ENCODE measurements around the gene IL2RA.
"Not testable (repeated sequence)": the region's sequence is repeated elsewhere in the genome, so short reads cannot be mapped to it uniquely, and the experiment has no call there.

Gene IL2RA

DNA sequence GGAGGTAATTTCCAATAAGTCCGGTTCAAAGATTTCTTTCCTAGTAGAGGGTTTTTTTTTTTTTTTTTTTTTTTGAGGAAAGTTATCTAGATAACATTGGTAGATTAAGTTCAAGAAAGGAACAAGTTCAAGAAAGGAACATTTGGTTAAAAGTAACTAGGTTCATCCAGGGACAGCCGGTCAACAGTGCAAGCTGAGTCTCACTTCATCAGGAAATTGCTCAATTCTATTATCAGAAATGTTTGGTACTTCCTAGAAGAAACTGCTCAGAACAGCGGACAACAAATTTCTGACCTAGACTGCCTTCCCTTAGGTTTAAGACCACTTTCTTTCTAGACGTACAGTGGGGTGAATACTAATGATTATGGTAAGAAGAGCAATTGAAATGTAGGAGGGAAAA lies 3.7 kb upstream of the IL2RA start:
- TF ChIP-seq, protein P1, sequence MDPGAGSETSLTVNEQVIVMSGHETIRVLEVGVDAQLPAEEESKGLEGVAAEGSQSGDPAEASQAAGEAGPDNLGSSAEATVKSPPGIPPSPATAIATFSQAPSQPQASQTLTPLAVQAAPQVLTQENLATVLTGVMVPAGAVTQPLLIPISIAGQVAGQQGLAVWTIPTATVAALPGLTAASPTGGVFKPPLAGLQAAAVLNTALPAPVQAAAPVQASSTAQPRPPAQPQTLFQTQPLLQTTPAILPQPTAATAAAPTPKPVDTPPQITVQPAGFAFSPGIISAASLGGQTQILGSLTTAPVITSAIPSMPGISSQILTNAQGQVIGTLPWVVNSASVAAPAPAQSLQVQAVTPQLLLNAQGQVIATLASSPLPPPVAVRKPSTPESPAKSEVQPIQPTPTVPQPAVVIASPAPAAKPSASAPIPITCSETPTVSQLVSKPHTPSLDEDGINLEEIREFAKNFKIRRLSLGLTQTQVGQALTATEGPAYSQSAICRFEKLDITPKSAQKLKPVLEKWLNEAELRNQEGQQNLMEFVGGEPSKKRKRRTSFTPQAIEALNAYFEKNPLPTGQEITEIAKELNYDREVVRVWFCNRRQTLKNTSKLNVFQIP (CRISPR knock-in tag; IDR thresholded peaks at IDR 0.05; ENCODE audit: borderline replicate concordance, low read depth): no peak
- TF ChIP-seq ZNF70 (CRISPR knock-in tag; IDR thresholded peaks at IDR 0.05) (no peak), ESRRG (CRISPR knock-in tag; IDR thresholded peaks at IDR 0.05) (no peak), ZC3H10 (CRISPR knock-in tag; IDR thresholded peaks at IDR 0.05) (no peak), PPARA (CRISPR knock-in tag; IDR thresholded peaks at IDR 0.05; ENCODE audit: borderline replicate concordance) (no peak), CSDC2 (CRISPR knock-in tag; IDR thresholded peaks at IDR 0.05) (no peak), TOX (CRISPR knock-in tag; IDR thresholded peaks at IDR 0.05; ENCODE audit: borderline replicate concordance) (no peak), OSR1 (CRISPR knock-in tag; IDR thresholded peaks at IDR 0.05) (no peak), SNAI2 (CRISPR knock-in tag; IDR thresholded peaks at IDR 0.05) (no peak), ZFP30 (CRISPR knock-in tag; IDR thresholded peaks at IDR 0.05) (no peak), RARB (CRISPR knock-in tag; IDR thresholded peaks at IDR 0.05) (no peak)
- TF ChIP-seq, protein P2, sequence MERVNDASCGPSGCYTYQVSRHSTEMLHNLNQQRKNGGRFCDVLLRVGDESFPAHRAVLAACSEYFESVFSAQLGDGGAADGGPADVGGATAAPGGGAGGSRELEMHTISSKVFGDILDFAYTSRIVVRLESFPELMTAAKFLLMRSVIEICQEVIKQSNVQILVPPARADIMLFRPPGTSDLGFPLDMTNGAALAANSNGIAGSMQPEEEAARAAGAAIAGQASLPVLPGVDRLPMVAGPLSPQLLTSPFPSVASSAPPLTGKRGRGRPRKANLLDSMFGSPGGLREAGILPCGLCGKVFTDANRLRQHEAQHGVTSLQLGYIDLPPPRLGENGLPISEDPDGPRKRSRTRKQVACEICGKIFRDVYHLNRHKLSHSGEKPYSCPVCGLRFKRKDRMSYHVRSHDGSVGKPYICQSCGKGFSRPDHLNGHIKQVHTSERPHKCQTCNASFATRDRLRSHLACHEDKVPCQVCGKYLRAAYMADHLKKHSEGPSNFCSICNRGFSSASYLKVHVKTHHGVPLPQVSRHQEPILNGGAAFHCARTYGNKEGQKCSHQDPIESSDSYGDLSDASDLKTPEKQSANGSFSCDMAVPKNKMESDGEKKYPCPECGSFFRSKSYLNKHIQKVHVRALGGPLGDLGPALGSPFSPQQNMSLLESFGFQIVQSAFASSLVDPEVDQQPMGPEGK (CRISPR knock-in tag; IDR thresholded peaks at IDR 0.05; ENCODE audit: borderline replicate concordance): no peak
- TF ChIP-seq, protein P3, sequence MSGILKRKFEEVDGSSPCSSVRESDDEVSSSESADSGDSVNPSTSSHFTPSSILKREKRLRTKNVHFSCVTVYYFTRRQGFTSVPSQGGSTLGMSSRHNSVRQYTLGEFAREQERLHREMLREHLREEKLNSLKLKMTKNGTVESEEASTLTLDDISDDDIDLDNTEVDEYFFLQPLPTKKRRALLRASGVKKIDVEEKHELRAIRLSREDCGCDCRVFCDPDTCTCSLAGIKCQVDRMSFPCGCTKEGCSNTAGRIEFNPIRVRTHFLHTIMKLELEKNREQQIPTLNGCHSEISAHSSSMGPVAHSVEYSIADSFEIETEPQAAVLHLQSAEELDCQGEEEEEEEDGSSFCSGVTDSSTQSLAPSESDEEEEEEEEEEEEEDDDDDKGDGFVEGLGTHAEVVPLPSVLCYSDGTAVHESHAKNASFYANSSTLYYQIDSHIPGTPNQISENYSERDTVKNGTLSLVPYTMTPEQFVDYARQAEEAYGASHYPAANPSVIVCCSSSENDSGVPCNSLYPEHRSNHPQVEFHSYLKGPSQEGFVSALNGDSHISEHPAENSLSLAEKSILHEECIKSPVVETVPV (CRISPR knock-in tag; IDR thresholded peaks at IDR 0.05): no peak
- TF ChIP-seq, protein P4, sequence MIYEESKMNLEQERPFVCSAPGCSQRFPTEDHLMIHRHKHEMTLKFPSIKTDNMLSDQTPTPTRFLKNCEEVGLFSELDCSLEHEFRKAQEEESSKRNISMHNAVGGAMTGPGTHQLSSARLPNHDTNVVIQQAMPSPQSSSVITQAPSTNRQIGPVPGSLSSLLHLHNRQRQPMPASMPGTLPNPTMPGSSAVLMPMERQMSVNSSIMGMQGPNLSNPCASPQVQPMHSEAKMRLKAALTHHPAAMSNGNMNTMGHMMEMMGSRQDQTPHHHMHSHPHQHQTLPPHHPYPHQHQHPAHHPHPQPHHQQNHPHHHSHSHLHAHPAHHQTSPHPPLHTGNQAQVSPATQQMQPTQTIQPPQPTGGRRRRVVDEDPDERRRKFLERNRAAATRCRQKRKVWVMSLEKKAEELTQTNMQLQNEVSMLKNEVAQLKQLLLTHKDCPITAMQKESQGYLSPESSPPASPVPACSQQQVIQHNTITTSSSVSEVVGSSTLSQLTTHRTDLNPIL (CRISPR knock-in tag; IDR thresholded peaks at IDR 0.05; ENCODE audit: low read depth): no peak
- ATAC-seq: no peak

DNA sequence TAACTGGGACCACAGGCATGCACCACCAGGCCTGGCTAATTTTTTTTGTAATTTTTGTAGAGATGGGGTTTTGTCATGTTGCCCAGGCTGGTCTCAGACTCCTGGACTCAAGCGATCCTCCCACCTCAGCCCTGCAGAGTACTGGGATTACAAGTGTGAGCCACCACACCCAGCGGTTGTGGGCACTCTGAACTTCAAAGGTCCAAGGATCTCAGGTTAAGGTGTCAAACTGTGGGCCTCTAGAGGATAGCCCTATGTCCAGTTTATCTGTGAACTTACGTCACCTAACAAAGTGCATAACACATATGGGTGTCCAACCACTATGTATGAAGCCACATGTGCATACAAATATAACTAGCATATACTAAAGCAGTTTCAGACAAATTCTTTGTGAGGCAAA lies 3.2 kb upstream of the IL2RA start:
- TF ChIP-seq OSR1 (CRISPR knock-in tag; IDR thresholded peaks at IDR 0.05): no peak
- ATAC-seq: no peak

DNA sequence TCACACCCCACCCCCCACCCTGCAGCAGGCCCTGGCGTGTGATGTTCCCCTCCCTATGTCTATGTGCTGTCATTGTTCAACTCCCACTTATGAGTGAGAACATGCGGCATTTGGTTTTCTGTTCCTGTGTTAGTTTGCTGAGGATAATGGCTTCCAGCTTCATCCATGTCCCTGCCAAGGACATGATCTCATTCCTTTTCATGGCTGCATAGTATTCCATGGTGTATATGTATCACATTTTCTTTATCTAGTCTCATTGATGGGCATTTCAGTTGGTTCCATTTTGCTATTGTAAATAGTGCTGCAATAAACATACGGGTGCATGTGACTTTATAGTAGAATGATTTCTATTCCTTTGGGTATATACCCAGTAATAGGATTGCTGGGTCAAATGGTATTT lies 2.6 kb upstream of the IL2RA start:
- not testable (repeated sequence) for ATAC-seq

DNA sequence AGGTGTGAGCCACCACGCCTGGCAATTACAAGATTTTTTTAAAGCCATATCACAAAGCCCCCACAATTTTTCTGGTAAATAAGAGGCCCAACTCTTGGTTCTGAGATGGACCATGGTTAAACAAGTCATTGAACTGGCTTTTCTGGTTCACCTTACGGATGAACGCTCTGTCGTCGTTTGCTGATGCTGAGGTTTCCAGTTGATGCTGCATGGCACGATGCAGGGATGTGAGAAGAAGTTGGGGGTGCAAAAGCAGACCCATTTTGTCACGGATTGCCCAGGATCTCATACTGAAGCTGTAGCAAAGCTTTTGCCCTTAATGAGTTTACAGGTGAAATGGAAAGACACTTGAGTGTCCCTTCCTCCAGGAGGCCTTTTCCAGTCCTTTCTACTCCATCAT lies 2.0 kb upstream of the IL2RA start:
- no peak for TF ChIP-seq ZFP3 (CRISPR knock-in tag; IDR thresholded peaks at IDR 0.05)
- ATAC-seq: no peak

DNA sequence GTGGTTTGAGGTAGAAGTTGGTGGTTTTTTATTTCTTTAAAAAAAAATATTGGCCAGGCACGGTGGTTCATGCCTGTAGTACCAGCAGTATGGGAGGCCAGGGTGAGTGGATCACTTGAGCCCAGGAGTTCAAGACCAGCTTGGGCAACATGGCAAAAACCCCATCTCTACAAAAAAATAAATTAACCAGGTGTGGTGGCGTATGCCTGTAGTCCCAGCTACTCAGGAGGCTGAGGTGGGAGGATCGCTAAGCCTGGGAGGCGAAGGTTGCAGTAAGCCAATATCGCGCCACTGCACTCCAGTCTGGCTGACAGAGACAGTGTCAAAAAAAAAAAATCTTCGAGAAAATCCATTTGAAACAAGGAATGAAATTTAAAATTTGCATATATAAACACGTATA lies 1.1 kb downstream of the IL2RA start:
- ATAC-seq: no peak
- TF ChIP-seq BACH2 (CRISPR knock-in tag; IDR thresholded peaks at IDR 0.05; ENCODE audit: borderline replicate concordance) (no peak), ARNTL (CRISPR knock-in tag; IDR thresholded peaks at IDR 0.05; ENCODE audit: borderline replicate concordance, low read depth) (no peak), ZNF70 (CRISPR knock-in tag; IDR thresholded peaks at IDR 0.05) (no peak), PPARA (CRISPR knock-in tag; IDR thresholded peaks at IDR 0.05; ENCODE audit: borderline replicate concordance) (no peak), ZFP30 (CRISPR knock-in tag; IDR thresholded peaks at IDR 0.05) (no peak), ZFP3 (CRISPR knock-in tag; IDR thresholded peaks at IDR 0.05) (no peak), ISL1 (CRISPR knock-in tag; IDR thresholded peaks at IDR 0.05) (no peak), CSDC2 (CRISPR knock-in tag; IDR thresholded peaks at IDR 0.05) (no peak), SNAI2 (CRISPR knock-in tag; IDR thresholded peaks at IDR 0.05) (no peak), ESRRG (CRISPR knock-in tag; IDR thresholded peaks at IDR 0.05) (no peak), GLIS3 (CRISPR knock-in tag; IDR thresholded peaks at IDR 0.05) (no peak), OSR1 (CRISPR knock-in tag; IDR thresholded peaks at IDR 0.05) (no peak), ZNF8 (CRISPR knock-in tag; IDR thresholded peaks at IDR 0.05) (no peak), TOX (CRISPR knock-in tag; IDR thresholded peaks at IDR 0.05; ENCODE audit: borderline replicate concordance) (no peak), TCF4 (CRISPR knock-in tag; IDR thresholded peaks at IDR 0.05; ENCODE audit: borderline replicate concordance) (no peak), RARB (CRISPR knock-in tag; IDR thresholded peaks at IDR 0.05) (no peak)
- TF ChIP-seq, protein P5, sequence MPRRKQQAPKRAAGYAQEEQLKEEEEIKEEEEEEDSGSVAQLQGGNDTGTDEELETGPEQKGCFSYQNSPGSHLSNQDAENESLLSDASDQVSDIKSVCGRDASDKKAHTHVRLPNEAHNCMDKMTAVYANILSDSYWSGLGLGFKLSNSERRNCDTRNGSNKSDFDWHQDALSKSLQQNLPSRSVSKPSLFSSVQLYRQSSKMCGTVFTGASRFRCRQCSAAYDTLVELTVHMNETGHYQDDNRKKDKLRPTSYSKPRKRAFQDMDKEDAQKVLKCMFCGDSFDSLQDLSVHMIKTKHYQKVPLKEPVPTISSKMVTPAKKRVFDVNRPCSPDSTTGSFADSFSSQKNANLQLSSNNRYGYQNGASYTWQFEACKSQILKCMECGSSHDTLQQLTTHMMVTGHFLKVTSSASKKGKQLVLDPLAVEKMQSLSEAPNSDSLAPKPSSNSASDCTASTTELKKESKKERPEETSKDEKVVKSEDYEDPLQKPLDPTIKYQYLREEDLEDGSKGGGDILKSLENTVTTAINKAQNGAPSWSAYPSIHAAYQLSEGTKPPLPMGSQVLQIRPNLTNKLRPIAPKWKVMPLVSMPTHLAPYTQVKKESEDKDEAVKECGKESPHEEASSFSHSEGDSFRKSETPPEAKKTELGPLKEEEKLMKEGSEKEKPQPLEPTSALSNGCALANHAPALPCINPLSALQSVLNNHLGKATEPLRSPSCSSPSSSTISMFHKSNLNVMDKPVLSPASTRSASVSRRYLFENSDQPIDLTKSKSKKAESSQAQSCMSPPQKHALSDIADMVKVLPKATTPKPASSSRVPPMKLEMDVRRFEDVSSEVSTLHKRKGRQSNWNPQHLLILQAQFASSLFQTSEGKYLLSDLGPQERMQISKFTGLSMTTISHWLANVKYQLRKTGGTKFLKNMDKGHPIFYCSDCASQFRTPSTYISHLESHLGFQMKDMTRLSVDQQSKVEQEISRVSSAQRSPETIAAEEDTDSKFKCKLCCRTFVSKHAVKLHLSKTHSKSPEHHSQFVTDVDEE (CRISPR knock-in tag; IDR thresholded peaks at IDR 0.05): no peak
- TF ChIP-seq, protein P2 (CRISPR knock-in tag; IDR thresholded peaks at IDR 0.05; ENCODE audit: borderline replicate concordance): no peak
- TF ChIP-seq, protein P4 (CRISPR knock-in tag; IDR thresholded peaks at IDR 0.05; ENCODE audit: low read depth): no peak

Measured in SK-N-SH treated with all-trans-retinoic acid at 6 μM for 48 hours (cell line).